Ovary (tissue), 9 donors: ENCODE measurements around the gene GSK3B. TPM values are rescaled to one million over a fixed set of nuclear protein-coding genes. Genes with fewer than 3 reads are reported as not detected.

ENCODE experiments used
- DNase-seq, 5 donors: peaks; one replicate each; pipeline ENCODE4 v3.0.0-alpha.2; 2019 to 2020
- H3K27ac ChIP-seq, 2 donors: fragments of 200-600 bp; one replicate each; pipeline versions ENCODE4 v1.5.1 to v1.8.0; 2019 to 2022
- H3K27me3 ChIP-seq: fragments of 200-600 bp; one replicate; pipeline ENCODE4 v1.8.0; 2022
- H3K36me3 ChIP-seq: fragments of 200-600 bp; sonication (generic); one replicate; pipeline ENCODE4 v1.5.1; 2019
- H3K4me1 ChIP-seq: one replicate; pipeline ENCODE4 v1.8.1; 2013; ENCODE audit warnings: mild to moderate bottlenecking, moderate library complexity; ENCODE audit not compliant: insufficient read depth
- H3K4me3 ChIP-seq: fragments of 200-600 bp; sonication (generic); one replicate; pipeline ENCODE4 v1.5.1; 2017
- H3K9me3 ChIP-seq, 2 donors: fragments of 200-600 bp in 1 of 2; sonication (generic) in 1 of 2; one replicate each; pipeline versions ENCODE4 v1.5.1 to v1.8.1; 2013 to 2019; ENCODE audit warnings: mild to moderate bottlenecking in 1 of 2, moderate library complexity in 1 of 2
- EP300 ChIP-seq: sonication (generic); formaldehyde crosslinking; IDR thresholded peaks from one replicate; pipeline ENCODE4 v1.6.1; 2017; ENCODE audit warnings: antibody characterized with exemption
- POLR2A ChIP-seq: fragments of 450-650 bp; IDR thresholded peaks from one replicate; pipeline ENCODE4 v1.6.1; 2017; ENCODE audit warnings: antibody characterized with exemption, mild to moderate bottlenecking, moderate library complexity
- WGBS, 3 donors: extraction: QIAGEN DNeasy Blood & Tissue Kit in 1 of 3; methylation state at CpG; one replicate each; pipeline versions ENCODE4 v1.1.5 to v1.1.7; 2013 to 2017; 5-methylcytosine and 5-hydroxymethylcytosine counted together
- intact Hi-C, 4 donors: fragments of 100-400 bp; cut with DNase I; formaldehyde crosslinking; loops; one replicate each; pipeline versions ENCODE4 v1.11.0 to v1.15.1; 2022 to 2023
- polyA plus RNA-seq, 2 donors: library from polyadenylated mRNA; stranded (reverse); fragments of 200-250 nt in 1 of 2; fragments of 350-450 nt in 1 of 2; fragmentation: Illumina TruSeq in 1 of 2; extraction: RNeasy Lipid Tissue Mini Kit (QIAGEN cat#74804) in 1 of 2; gene quantifications; one replicate each; pipeline ENCODE4 v1.2.3, GENCODE V29; 2013 to 2014
- total RNA-seq, 7 donors: library from RNA; depleted of rRNA in 2 of 7; stranded (reverse); fragments of >200 nt in 2 of 7; fragmentation: NEBNext Ultra II Directional in 3 of 7; extraction: Animal tissue kit (Norgen Biotek cat#: 25700) in 3 of 7; gene quantifications; one replicate each; pipeline versions ENCODE4 v1.1.0 to v1.2.4, GENCODE V29; 2016 to 2023
- TF ChIP-seq, protein P1 (sequence below), 3 donors: fragments of 450-650 bp in 2 of 3; fragments of 200-600 bp in 1 of 3; IDR thresholded peaks; one replicate each; pipeline versions ENCODE4 v1.5.1 to v1.8.0; 2016 to 2022; ENCODE audit warnings: antibody characterized with exemption in 3 of 3, mild to moderate bottlenecking in 1 of 3
- donor health status: DM: no; HTN: no; CAD: no; lungs with moderate emphysema.
- donor health status: DM: no; HTN: no; CAD: no.
- donor health status: Bipolar disorder and iron deficiency.
- donor health status: DM: yes; HTN: yes; CAD: no.
- donor health status: DM: no; HTN: no; CAD: no.
- donor health status: DM: yes; HTN: yes; CAD: no.

The GSK3B gene
- total and polyA plus RNA-seq, 9 donors, result 8.3 to 38.4 (median 25.3) TPM

- Histone ChIP-seq H3K27me3 (no peaks in the 10 kb centered on the region), H3K4me1 (no peaks in the 10 kb centered on the region), H3K4me3 (no peak overlapping the region), H3K36me3 (no peaks in the 10 kb centered on the region), H3K27ac (no peak overlapping the region), H3K9me3 (no peaks in the 10 kb centered on the region)
- 93 to 95% (median 94%) methylated on average over 3 of the region's 3 CpGs for whole genome bisulfite sequencing, 3 donors
- intact Hi-C loops, result no loop called here
- DNase-seq, result no peak
- no peak for TF ChIP-seq POLR2A
- TF ChIP-seq EP300, result no peak
- TF ChIP-seq, protein P1, sequence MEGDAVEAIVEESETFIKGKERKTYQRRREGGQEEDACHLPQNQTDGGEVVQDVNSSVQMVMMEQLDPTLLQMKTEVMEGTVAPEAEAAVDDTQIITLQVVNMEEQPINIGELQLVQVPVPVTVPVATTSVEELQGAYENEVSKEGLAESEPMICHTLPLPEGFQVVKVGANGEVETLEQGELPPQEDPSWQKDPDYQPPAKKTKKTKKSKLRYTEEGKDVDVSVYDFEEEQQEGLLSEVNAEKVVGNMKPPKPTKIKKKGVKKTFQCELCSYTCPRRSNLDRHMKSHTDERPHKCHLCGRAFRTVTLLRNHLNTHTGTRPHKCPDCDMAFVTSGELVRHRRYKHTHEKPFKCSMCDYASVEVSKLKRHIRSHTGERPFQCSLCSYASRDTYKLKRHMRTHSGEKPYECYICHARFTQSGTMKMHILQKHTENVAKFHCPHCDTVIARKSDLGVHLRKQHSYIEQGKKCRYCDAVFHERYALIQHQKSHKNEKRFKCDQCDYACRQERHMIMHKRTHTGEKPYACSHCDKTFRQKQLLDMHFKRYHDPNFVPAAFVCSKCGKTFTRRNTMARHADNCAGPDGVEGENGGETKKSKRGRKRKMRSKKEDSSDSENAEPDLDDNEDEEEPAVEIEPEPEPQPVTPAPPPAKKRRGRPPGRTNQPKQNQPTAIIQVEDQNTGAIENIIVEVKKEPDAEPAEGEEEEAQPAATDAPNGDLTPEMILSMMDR (IDR thresholded peaks at IDR 0.05), result no peak
Observed at GRCh38 chr3:119831022-119831421, 263.2 kb downstream of the GSK3B start.

DNA sequence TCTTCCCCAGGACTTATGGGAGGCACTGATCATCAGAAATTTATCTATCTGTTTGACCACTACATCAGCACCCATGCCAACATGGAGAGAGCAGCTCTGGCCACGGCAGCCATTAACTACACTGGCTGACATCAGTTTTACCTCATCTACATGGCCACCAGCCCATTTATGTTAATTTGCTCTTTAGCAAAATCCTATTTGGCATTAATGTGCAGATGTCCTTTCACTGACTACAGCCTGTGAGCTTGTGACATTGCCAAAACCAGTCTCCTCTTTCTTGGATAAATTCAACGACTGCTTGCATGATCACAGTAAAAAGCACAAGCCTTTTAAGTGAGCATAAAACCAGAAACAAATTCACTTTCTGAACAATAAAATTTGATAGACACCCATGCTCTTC lies 264.8 kb downstream of the GSK3B start:
- DNase-seq, result no peak
- 65 to 73% (median 71%) methylated on average over 2 of the region's 2 CpGs for WGBS, 3 donors
- TF ChIP-seq EP300, result no peak
- TF ChIP-seq, protein P1 (IDR thresholded peaks at IDR 0.05), result no peak
- TF ChIP-seq POLR2A, result no peak

GRCh38 chr3:119826711-119827608 lies 267.3 kb downstream of the GSK3B start:
- no peak overlapping the region for H3K4me3 ChIP-seq
- H3K27ac ChIP-seq, result no peak overlapping the region
- H3K36me3 ChIP-seq, result no peaks in the 10 kb centered on the region
- intact Hi-C loops, result no loop called here
- no peak for DNase-seq
- H3K27me3 ChIP-seq, result no peaks in the 10 kb centered on the region
- WGBS, 3 donors, result 58 to 75% (median 67%) methylated on average over 7 of the region's 7 CpGs
- H3K9me3 ChIP-seq, result no peaks in the 10 kb centered on the region
- no peaks in the 10 kb centered on the region for H3K4me1 ChIP-seq
- TF ChIP-seq, protein P1 (IDR thresholded peaks at IDR 0.05), result no peak

More for the DNA sequence above, 264.8 kb downstream of the GSK3B start:
- intact Hi-C loops, result no loop called here
- Histone ChIP-seq H3K36me3 (no peaks in the 10 kb centered on the region), H3K27ac (no peak overlapping the region), H3K9me3 (no peaks in the 10 kb centered on the region), H3K4me1 (no peaks in the 10 kb centered on the region), H3K4me3 (no peak overlapping the region), H3K27me3 (no peaks in the 10 kb centered on the region)

DNA sequence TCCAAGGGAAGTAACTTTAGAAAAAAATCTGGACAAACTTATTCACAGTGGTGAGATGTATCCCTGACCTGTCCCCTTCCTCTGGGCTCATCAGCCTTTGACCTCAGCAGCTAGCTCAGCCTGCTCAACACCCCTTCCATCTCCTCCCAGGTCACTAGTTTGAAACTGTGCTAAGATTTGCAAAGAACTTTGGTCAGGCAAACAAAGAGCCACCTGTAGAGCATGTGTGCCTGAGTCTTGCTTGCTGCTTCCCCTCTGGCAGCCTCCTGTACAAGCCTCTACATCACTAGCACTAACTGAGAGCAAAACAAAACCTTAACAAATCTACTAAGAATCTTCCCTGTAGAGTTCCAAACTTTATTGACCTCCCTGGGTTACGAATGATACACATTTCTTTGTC lies 268.4 kb downstream of the GSK3B start:
- Histone ChIP-seq H3K4me1 (no peaks in the 10 kb centered on the region), H3K27me3 (no peaks in the 10 kb centered on the region), H3K27ac (no peak overlapping the region), H3K9me3 (no peaks in the 10 kb centered on the region), H3K36me3 (no peaks in the 10 kb centered on the region), H3K4me3 (no peak overlapping the region)
- 94 to 97% (median 96%) methylated on average over 1 of the region's 1 CpG for whole genome bisulfite sequencing, 3 donors
- TF ChIP-seq, protein P1 (IDR thresholded peaks at IDR 0.05), result no peak
- TF ChIP-seq EP300, result no peak
- TF ChIP-seq POLR2A, result no peak
- no peak for DNase-seq
- intact Hi-C loops, result no loop called here
